K562 (cell line): ENCODE measurements around the gene MAB21L3. TPM values are rescaled to one million over a fixed set of nuclear protein-coding genes. Genes with fewer than 3 reads are reported as not detected.

Source experiments
- E2F3 ChIP-seq: fragments of 250-450 bp; sonication (Bioruptor Pico); IDR thresholded peaks from 2 replicates; pipeline ENCODE4 v1.4.0; 2020; ENCODE audit warnings: mild to moderate bottlenecking
- ESRRA ChIP-seq: fragments of 450-650 bp; IDR thresholded peaks from 2 replicates; pipeline ENCODE4 v1.6.1; 2014; ENCODE audit warnings: low read depth, mild to moderate bottlenecking, moderate library complexity, borderline replicate concordance
- FIP1L1 ChIP-seq: fragments of 200-400 bp; formaldehyde crosslinking; IDR thresholded peaks from 2 replicates; pipeline ENCODE4 v1.6.1; 2018; ENCODE audit warnings: mild to moderate bottlenecking, low read depth, low read length; ENCODE audit not compliant: poor library complexity, severe bottlenecking
- GATAD2A ChIP-seq: fragments of 450-650 bp; IDR thresholded peaks from 2 replicates; pipeline ENCODE4 v1.6.1; 2017
- HMGN3 ChIP-seq: IDR thresholded peaks from 2 replicates; pipeline ENCODE4 v1.6.1; 2011; ENCODE audit warnings: borderline replicate concordance, low read depth, mild to moderate bottlenecking, mixed read lengths, low read length; ENCODE audit not compliant: insufficient read length; ENCODE audit errors: extremely low read depth
- KDM4B ChIP-seq, 2 experiments: fragments of 450-650 bp in 1 of 2; sonication (generic) in 1 of 2; IDR thresholded peaks; 2 replicates each; pipeline ENCODE4 v1.6.1; 2016 to 2017; ENCODE audit warnings: borderline replicate concordance in 2 of 2, antibody characterized with exemption in 1 of 2, low read depth in 1 of 2, mild to moderate bottlenecking in 1 of 2
- MCM7 ChIP-seq, 2 experiments: fragments of 450-650 bp; IDR thresholded peaks; 2 replicates each; pipeline ENCODE4 v1.6.1; 2016 to 2018
- MTA3 ChIP-seq: fragments of 450-650 bp; formaldehyde crosslinking; IDR thresholded peaks from 2 replicates; pipeline ENCODE4 v1.6.1; 2017; ENCODE audit warnings: mild to moderate bottlenecking, borderline replicate concordance
- NR3C1 ChIP-seq: sonication (generic); formaldehyde crosslinking; IDR thresholded peaks from 2 replicates; pipeline ENCODE4 v1.8.1; 2022; ENCODE audit warnings: missing genetic modification reagents
- RB1 ChIP-seq: fragments of 450-650 bp; IDR thresholded peaks from 2 replicates; pipeline ENCODE4 v1.6.1; 2017; ENCODE audit warnings: low read depth, mild to moderate bottlenecking
- RCOR1 ChIP-seq, 2 experiments: IDR thresholded peaks; 2 replicates each; pipeline ENCODE4 v1.6.1; 2012; ENCODE audit warnings: low read depth in 2 of 2, low read length in 2 of 2, borderline replicate concordance in 1 of 2, improper control_type of control experiment in 1 of 2
- SRSF1 ChIP-seq: fragments of 200-400 bp; formaldehyde crosslinking; IDR thresholded peaks from 2 replicates; pipeline ENCODE4 v1.6.1; 2017; ENCODE audit warnings: mild to moderate bottlenecking, low read depth, low read length, moderate library complexity
- SUPT5H ChIP-seq: fragments of 450-650 bp; IDR thresholded peaks from 2 replicates; pipeline ENCODE4 v1.6.1; 2016
- polyA plus RNA-seq, 8 experiments: library from polyadenylated mRNA; depleted of rRNA in 4 of 8; stranded (reverse) in 5 of 8; unstranded in 3 of 8; fragments of >200 nt; fragmentation: Nextera tagmentation in 2 of 8; fragmentation: Illumina TruSeq in 1 of 8; extraction: Ambion mirVana in 2 of 8; extraction: Trizol in 1 of 8; gene quantifications; 2 replicates each; pipeline versions ENCODE4 v1.2.1 to v1.2.3, GENCODE V29; 2011 to 2014; ENCODE audit warnings: inconsistent platforms in 1 of 8, missing spikeins in 1 of 8
- total RNA-seq, 7 experiments: library from RNA; depleted of rRNA in 6 of 7; stranded (reverse); fragments of >200 nt in 6 of 7; fragmentation: Illumina TruSeq in 2 of 7; extraction: Trizol in 2 of 7; gene quantifications; 2 replicates each; pipeline versions ENCODE4 v1.2.1 to v1.2.3, GENCODE V29; 2011 to 2021; ENCODE audit warnings: low replicate concordance in 1 of 7
- TF ChIP-seq, protein P1 (sequence below), 2 experiments: IDR thresholded peaks; 2 replicates each; pipeline ENCODE4 v1.6.1; 2011; ENCODE audit warnings: borderline replicate concordance in 1 of 2, control low read depth in 1 of 2, low read depth in 1 of 2, low read length in 1 of 2, mild to moderate bottlenecking in 1 of 2, mixed read lengths in 1 of 2, moderate library complexity in 1 of 2; ENCODE audit not compliant: insufficient read depth in 1 of 2, insufficient read length in 1 of 2, poor library complexity in 1 of 2, severe bottlenecking in 1 of 2; ENCODE audit errors: extremely low read depth in 1 of 2
- TF ChIP-seq, protein P2 (sequence below): sonication (generic); formaldehyde crosslinking; IDR thresholded peaks from 2 replicates; pipeline ENCODE4 v1.9.0; 2022; ENCODE audit warnings: mild to moderate bottlenecking, missing genetic modification reagents
- TF ChIP-seq, protein P3 (sequence below): conservative IDR thresholded peaks from 2 replicates; pipeline ENCODE4 v1.6.1; 2011; ENCODE audit warnings: low read depth, mild to moderate bottlenecking, low read length; ENCODE audit not compliant: control insufficient read depth
- TF ChIP-seq, protein P4 (sequence below): fragments of 450-650 bp; formaldehyde crosslinking; IDR thresholded peaks from 2 replicates; pipeline ENCODE4 v1.4.0; 2020; ENCODE audit warnings: mild to moderate bottlenecking, moderate library complexity
- TF ChIP-seq, protein P5 (sequence below), 2 experiments: fragments of 250-450 bp in 1 of 2; fragments of 450-650 bp in 1 of 2; sonication (Bioruptor Pico) in 1 of 2; IDR thresholded peaks; 2 replicates each; pipeline versions ENCODE4 v1.6.1 to v1.8.0; 2016 to 2021; ENCODE audit warnings: mild to moderate bottlenecking in 2 of 2, moderate library complexity in 2 of 2, missing compliant biosample characterization in 1 of 2, missing genetic modification characterization in 1 of 2

The MAB21L3 gene
- total and polyA plus RNA-seq, 9 of the 15 experiments (the other 6 are each of a cell fraction or from before 2014, with no cell fraction given), result not detected

DNA sequence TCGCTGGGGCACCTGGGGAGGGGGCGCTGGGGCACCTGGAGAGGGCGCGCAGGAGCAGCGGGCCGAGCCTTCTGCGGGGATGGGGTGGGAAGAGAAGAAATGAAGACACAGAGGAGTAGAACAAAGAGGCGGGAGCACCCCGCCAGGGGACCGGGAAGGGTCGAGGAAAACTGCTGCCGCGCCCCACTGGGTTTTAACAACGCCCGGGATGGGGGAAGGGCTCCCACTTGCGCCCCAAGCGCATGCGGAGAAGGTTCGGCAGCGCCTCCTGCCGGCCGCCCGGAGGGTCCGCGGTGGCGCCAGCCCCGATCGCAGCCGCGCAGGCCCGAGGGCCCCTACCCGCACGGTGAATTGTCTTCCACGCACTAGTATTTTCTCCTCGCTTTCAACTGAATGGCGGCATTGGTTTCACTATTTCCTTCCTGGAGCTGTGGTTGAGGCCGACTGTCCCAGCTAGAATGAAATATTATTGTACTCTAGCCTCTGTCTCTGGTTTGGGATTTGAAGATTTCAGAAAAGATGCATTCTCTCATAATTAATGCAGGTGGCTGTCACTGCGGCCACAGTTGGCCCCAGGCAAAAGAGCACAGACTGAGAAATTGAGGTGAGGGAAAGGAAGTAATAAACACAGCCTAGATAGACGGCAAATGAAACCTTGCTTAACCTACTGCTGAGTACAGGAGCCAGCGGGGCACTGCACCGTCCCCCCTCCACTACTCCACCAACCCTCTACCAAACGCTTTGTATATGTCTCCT, 57.3 kb downstream of the MAB21L3 start (continued):
- TF ChIP-seq FIP1L1 (peak; percentile 64), NR3C1 (no peak), SRSF1 (0 out of 2 replicates have a peak, but pooled peaks have one; percentile 31), RCOR1 (IDR thresholded peaks at IDR 0.05; ENCODE audit: borderline replicate concordance in 1 of 2, low read depth in 2 of 2, low read length in 2 of 2) (peak in 1 of 2 experiments; percentile 47; a peak in 1 of 4 replicates), E2F3 (CRISPR knock-in tag) (0 out of 2 replicates have a peak, but pooled peaks have one; percentile 10), ESRRA (peak; percentile 70; the same call in 1 of the 2 replicates), HMGN3 (peak; percentile 78), KDM4B (IDR thresholded peaks at IDR 0.05; ENCODE audit: borderline replicate concordance in 2 of 2, low read depth in 1 of 2) (peak in 1 of 2 experiments; percentile 31; a peak in 1 of 4 replicates), SUPT5H (no peak), MCM7 (IDR thresholded peaks at IDR 0.05) (no peak), MTA3 (peak; percentile 67; the same call in 1 of the 2 replicates), RB1 (peak; percentile 94), GATAD2A (0 out of 2 replicates have a peak, but pooled peaks have one; percentile 20)
- TF ChIP-seq, protein P1, sequence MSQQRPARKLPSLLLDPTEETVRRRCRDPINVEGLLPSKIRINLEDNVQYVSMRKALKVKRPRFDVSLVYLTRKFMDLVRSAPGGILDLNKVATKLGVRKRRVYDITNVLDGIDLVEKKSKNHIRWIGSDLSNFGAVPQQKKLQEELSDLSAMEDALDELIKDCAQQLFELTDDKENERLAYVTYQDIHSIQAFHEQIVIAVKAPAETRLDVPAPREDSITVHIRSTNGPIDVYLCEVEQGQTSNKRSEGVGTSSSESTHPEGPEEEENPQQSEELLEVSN (IDR thresholded peaks at IDR 0.05; ENCODE audit: borderline replicate concordance in 1 of 2, extremely low read depth in 1 of 2, insufficient read depth in 1 of 2, insufficient read length in 1 of 2, low read depth in 1 of 2, low read length in 1 of 2, poor library complexity in 1 of 2, severe bottlenecking in 1 of 2), result peak; percentile 55 to 79
- TF ChIP-seq, protein P2, sequence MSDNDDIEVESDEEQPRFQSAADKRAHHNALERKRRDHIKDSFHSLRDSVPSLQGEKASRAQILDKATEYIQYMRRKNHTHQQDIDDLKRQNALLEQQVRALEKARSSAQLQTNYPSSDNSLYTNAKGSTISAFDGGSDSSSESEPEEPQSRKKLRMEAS (CRISPR knock-in tag), result peak; percentile 70
- TF ChIP-seq, protein P3, sequence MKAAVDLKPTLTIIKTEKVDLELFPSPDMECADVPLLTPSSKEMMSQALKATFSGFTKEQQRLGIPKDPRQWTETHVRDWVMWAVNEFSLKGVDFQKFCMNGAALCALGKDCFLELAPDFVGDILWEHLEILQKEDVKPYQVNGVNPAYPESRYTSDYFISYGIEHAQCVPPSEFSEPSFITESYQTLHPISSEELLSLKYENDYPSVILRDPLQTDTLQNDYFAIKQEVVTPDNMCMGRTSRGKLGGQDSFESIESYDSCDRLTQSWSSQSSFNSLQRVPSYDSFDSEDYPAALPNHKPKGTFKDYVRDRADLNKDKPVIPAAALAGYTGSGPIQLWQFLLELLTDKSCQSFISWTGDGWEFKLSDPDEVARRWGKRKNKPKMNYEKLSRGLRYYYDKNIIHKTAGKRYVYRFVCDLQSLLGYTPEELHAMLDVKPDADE, result peak; percentile 57; the same call in 1 of the 2 replicates
- TF ChIP-seq, protein P4, sequence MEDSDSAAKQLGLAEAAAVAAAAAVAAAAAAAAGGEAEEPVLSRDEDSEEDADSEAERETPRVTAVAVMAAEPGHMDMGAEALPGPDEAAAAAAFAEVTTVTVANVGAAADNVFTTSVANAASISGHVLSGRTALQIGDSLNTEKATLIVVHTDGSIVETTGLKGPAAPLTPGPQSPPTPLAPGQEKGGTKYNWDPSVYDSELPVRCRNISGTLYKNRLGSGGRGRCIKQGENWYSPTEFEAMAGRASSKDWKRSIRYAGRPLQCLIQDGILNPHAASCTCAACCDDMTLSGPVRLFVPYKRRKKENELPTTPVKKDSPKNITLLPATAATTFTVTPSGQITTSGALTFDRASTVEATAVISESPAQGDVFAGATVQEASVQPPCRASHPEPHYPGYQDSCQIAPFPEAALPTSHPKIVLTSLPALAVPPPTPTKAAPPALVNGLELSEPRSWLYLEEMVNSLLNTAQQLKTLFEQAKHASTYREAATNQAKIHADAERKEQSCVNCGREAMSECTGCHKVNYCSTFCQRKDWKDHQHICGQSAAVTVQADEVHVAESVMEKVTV (CRISPR knock-in tag), result peak; percentile 33; the same call in 1 of the 2 replicates
- TF ChIP-seq, protein P5, sequence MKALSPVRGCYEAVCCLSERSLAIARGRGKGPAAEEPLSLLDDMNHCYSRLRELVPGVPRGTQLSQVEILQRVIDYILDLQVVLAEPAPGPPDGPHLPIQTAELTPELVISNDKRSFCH (CRISPR knock-in tag; IDR thresholded peaks at IDR 0.05), result no peak
- TF ChIP-seq, protein P5 (tag; IDR thresholded peaks at IDR 0.05), result no peak
